Pancreas (tissue), 10 donors: ENCODE measurements around the gene TACC3. TPM values are rescaled to one million over a fixed set of nuclear protein-coding genes. Genes with fewer than 3 reads are reported as not detected.

Source experiments
- ATAC-seq, 4 donors: fragments of 200-7000 bp; cut with Tn5 transposase; one replicate each; pipeline versions ENCODE4 v1.8.0 to v1.9.1; 2020; ENCODE audit warnings: mild to moderate bottlenecking in 4 of 4, moderate library complexity in 4 of 4
- DNase-seq, 6 donors: peaks; one replicate each; pipeline ENCODE4 v3.0.0-alpha.2; 2020
- FAIRE-seq: peaks from 2 replicates; lab custom pipeline; 2012; peaks lifted over from hg19 to GRCh38; lab: Jason Lieb, UNC
- H3K27ac ChIP-seq, 4 donors: fragments of 200-600 bp; sonication (generic); 1 replicate in 3 of 4; 2 replicates in 1 of 4; pipeline versions ENCODE4 v1.5.0 to v1.8.0; 2020
- H3K27me3 ChIP-seq, 4 donors: fragments of 200-600 bp; one replicate each; pipeline ENCODE4 v1.8.0; 2021
- H3K36me3 ChIP-seq, 3 donors: fragments of 200-600 bp; sonication (generic) in 1 of 3; one replicate each; pipeline versions ENCODE4 v1.5.0 to v1.8.0; 2020 to 2021
- H3K4me1 ChIP-seq, 3 donors: fragments of 200-600 bp; one replicate each; pipeline ENCODE4 v1.8.0; 2021
- H3K4me3 ChIP-seq, 4 donors: fragments of 200-600 bp; sonication (generic) in 2 of 4; one replicate each; pipeline versions ENCODE4 v1.5.0 to v1.8.0; 2020 to 2021
- H3K9me3 ChIP-seq, 4 donors: fragments of 200-600 bp; one replicate each; pipeline ENCODE4 v1.8.0; 2021
- CTCF ChIP-seq, 4 donors: fragments of 200-600 bp; sonication (generic) in 3 of 4; IDR thresholded peaks; one replicate each; pipeline versions ENCODE4 v1.5.0 to v1.8.0; 2021; ENCODE audit warnings: antibody characterized with exemption in 4 of 4
- WGBS, 2 donors: extraction: QIAGEN DNeasy Blood & Tissue Kit; methylation state at CpG; one replicate each; pipeline ENCODE4 v1.1.7; 2013; 5-methylcytosine and 5-hydroxymethylcytosine counted together
- intact Hi-C, 3 donors: fragments of 100-400 bp; cut with DNase I; formaldehyde crosslinking; loops; one replicate each; pipeline versions ENCODE4 v1.11.1 to v1.14.2; 2022
- polyA plus RNA-seq, 2 donors: library from polyadenylated mRNA; stranded (reverse); fragments of 200-250 nt; gene quantifications; one replicate each; pipeline ENCODE4 v1.2.3, GENCODE V29; 2013
- total RNA-seq, 6 donors: library from RNA; stranded (reverse); fragmentation: NEBNext Ultra II Directional in 4 of 6; extraction: Animal tissue kit (Norgen Biotek cat#: 25700) in 4 of 6; gene quantifications; one replicate each; pipeline versions ENCODE4 v1.2.1 to v1.2.4, GENCODE V29; 2021 to 2023
- donor health status: healthy with polysubstance abuse.
- donor health status: DM: no; HTN: no; CAD: no; lungs with moderate emphysema.
- donor health status: DM: no; HTN: no; CAD: no.
- donor health status: control.
- donor health status: control.
- donor health status: Bipolar disorder and iron deficiency.
- donor health status: DM: yes; HTN: yes; CAD: no.
- donor health status: DM: no; HTN: no; CAD: no.
- donor health status: DM: no; HTN: no; CAD: no.
- donor health status: DM: yes; HTN: yes; CAD: no.

Gene TACC3
- total and polyA plus RNA-seq, 8 donors, result 0.97 to 4.8 (median 3.3) TPM

GRCh38 chr4:1723131-1723801 lies 1.9 kb downstream of the TACC3 start:
- DNase-seq (peak in 1 of 6 donors; percentile 38), ATAC-seq (no peak), FAIRE-seq (no peak)
- Histone ChIP-seq H3K27ac (peak overlapping the region in 2 of 4 donors; percentile 58 to 61), H3K27me3 (no peaks in the 10 kb centered on the region), H3K9me3 (no peaks in the 10 kb centered on the region), H3K4me3 (no peak overlapping the region), H3K4me1 (peaks cover 5 to 21% (median 19%) of the 10 kb centered on the region in 3 donors), H3K36me3 (no peaks in the 10 kb centered on the region)
- no peak for TF ChIP-seq CTCF (IDR thresholded peaks at IDR 0.05)
- 77 to 78% methylated on average over 12 of the region's 12 CpGs for WGBS, 2 donors
- intact Hi-C loops, result no loop called here

GRCh38 chr4:1725521-1725920 lies 4.2 kb downstream of the TACC3 start:
- peaks cover 6 to 9% (median 8%) of the 10 kb centered on the region in 3 donors for H3K4me1 ChIP-seq
- no peaks in the 10 kb centered on the region for H3K9me3 ChIP-seq
- H3K4me3 ChIP-seq, result no peak overlapping the region
- WGBS, 2 donors, result 87 to 98% methylated on average over 10 of the region's 10 CpGs
- peak in 1 of 6 donors; percentile 68 for DNase-seq
- intact Hi-C loops, result loop anchor here in 1 of 3 donors (5.0 kb wide), 1 partner anchor 33 kb away; no protein-coding TSS in a partner anchor
- no peak overlapping the region for H3K27ac ChIP-seq
- no peaks in the 10 kb centered on the region for H3K27me3 ChIP-seq
- no peak for TF ChIP-seq CTCF (IDR thresholded peaks at IDR 0.05)
- no peak for ATAC-seq
- FAIRE-seq, result no peak
- no peaks in the 10 kb centered on the region for H3K36me3 ChIP-seq

- DNase-seq (peak; percentile 80 to 98 (median 90)), FAIRE-seq (no peak), ATAC-seq (peak; percentile 46 to 83 (median 77))
- WGBS, 2 donors, result 47 to 53% methylated on average over 17 of the region's 17 CpGs
- no peaks in the 10 kb centered on the region for H3K9me3 ChIP-seq
- H3K36me3 ChIP-seq, result no peaks in the 10 kb centered on the region
- TF ChIP-seq CTCF (IDR thresholded peaks at IDR 0.05), result peak; percentile 97 to 99 (median 98)
- no peak overlapping the region for H3K4me3 ChIP-seq
- peaks cover 6 to 9% (median 8%) of the 10 kb centered on the region in 3 donors for H3K4me1 ChIP-seq
- H3K27ac ChIP-seq, result peak overlapping the region in 2 of 4 donors; percentile 61 to 62
- intact Hi-C loops, result loop anchor here in 1 of 3 donors (5.0 kb wide), 1 partner anchor 34 kb away; no protein-coding TSS in a partner anchor
- no peaks in the 10 kb centered on the region for H3K27me3 ChIP-seq
Measured at GRCh38 chr4:1726146-1726934, 5.0 kb downstream of the TACC3 start.

GRCh38 chr4:1727117-1728031 lies 6.1 kb downstream of the TACC3 start:
- 63 to 67% methylated on average over 18 of the region's 18 CpGs for WGBS, 2 donors
- Histone ChIP-seq H3K4me1 (peaks cover 0 to 6% (median 1%) of the 10 kb centered on the region in 3 donors), H3K9me3 (no peaks in the 10 kb centered on the region), H3K27ac (peak overlapping the region; percentile 10 to 62 (median 46)), H3K4me3 (no peak overlapping the region), H3K27me3 (no peaks in the 10 kb centered on the region), H3K36me3 (no peaks in the 10 kb centered on the region)
- no peak for TF ChIP-seq CTCF (IDR thresholded peaks at IDR 0.05)
- DNase-seq (peak in 3 of 6 donors; percentile 54 to 60 (median 60)), ATAC-seq (peak in 3 of 4 donors; percentile 34 to 66 (median 40)), FAIRE-seq (no peak)
- intact Hi-C loops, result loop anchor here in 1 of 3 donors (5.0 kb wide), 1 partner anchor 35 kb away; no protein-coding TSS in a partner anchor
